NT2/D1 (cell line): Measurements from ENCODE around the gene SEC23B.
"Not testable (repeated sequence)": the region's sequence is repeated elsewhere in the genome, so short reads cannot be mapped to it uniquely, and the experiment has no call there.

Experiments used
- SUZ12 ChIP-seq: IDR thresholded peaks from 2 replicates; pipeline ENCODE4 v1.6.1; 2011; ENCODE audit not compliant: insufficient read length, insufficient read depth; ENCODE audit errors: extremely low read depth
- YY1 ChIP-seq: IDR thresholded peaks from 2 replicates; pipeline ENCODE4 v1.6.1; 2011; ENCODE audit not compliant: insufficient read length, insufficient read depth
- ZNF274 ChIP-seq: IDR thresholded peaks from 2 replicates; pipeline ENCODE4 v1.6.1; 2011; ENCODE audit warnings: mild to moderate bottlenecking, low read depth, low read length

DNA sequence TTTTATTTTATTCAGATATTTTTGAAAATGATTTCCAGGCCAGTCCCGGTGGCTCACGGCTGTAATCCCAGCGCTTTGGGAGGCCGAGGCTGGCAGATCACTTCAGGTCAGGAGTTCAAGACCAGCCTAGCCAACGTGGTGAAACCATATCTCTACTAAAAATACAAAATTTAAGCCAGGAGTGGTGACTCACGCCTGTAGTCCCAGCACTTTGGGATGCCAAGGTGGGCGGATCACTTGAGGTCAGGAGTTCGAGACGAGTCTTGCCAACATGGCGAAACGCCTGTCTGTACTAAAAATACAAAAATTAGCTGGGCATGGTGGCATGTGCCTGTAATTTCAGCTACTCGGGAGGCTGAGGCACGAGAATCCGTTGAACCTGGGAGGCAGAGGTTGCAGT lies 19.0 kb downstream of the SEC23B start:
- not testable (repeated sequence) for TF ChIP-seq ZNF274, SUZ12, YY1
